GM21515 (cell line): Measurements from ENCODE around the gene GOLGA6L25.
"Not testable (repeated sequence)": the region's sequence is repeated elsewhere in the genome, so short reads cannot be mapped to it uniquely, and the experiment has no call there.

ENCODE experiments used
- ATAC-seq: cut with Tn5 transposase; IDR thresholded peaks from one replicate; pipeline ENCODE4 v1.9.1; 2021; ENCODE audit not compliant: unreplicated experiment

Gene GOLGA6L25, protein sequence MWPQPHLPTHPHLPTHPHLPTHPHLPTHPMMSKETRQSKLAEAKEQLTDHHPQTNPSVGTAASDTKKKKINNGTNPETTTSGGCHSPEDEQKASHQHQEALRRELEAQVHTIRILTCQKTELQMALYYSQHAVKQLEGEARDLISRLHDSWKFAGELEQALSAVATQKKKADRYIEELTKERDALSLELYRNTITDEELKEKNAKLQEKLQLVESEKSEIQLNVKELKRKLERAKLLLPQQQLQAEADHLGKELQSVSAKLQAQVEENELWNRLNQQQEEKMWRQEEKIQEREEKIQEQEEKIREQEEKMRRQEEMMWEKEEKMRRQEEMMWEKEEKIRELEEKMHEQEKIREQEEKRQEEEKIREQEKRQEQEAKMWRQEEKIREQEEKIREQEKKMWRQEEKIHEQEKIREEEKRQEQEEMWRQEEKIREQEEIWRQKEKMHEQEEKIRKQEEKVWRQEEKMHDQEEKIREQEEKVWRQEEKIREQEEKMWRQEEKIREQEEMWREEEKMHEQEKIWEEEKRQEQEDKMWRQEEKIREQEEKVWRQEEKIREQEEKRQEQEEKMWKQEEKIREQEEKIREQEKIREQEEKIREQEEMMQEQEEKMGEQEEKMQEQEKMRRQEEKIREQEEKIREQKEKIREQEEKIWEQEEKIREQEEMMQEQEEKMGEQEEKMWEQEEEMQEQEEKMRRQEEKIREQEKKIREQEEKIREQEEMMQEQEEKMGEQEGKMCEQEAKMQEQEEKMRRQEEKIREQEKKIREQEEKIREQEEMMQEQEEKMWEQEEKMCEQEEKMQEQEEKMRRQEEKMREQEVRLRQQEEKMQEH

DNA sequence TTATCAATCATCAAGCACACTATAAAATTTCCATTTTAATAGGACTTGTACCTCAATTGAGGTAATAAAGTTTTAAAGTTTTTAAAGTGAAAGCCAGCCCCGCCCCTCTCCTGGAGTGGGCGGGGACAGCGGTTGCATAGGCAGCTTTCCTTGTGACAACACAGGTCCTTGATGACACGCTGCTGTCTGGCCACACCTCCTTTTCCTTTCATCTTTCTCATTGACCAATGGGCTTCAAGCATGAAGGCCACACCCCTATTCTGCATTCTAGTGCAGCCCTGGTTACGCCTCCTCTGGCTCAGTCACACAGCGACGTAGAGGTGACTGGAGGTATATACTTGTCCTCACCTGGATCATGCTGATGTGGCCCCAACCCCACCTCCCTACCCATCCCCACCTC is at the start of gene GOLGA6L25:
GOLGA6L25 (plus strand) TSS at position 301 of the 400 bp plus-strand sequence; CDS start at position 362, 61 bp downstream.
- not testable (repeated sequence) for ATAC-seq

DNA sequence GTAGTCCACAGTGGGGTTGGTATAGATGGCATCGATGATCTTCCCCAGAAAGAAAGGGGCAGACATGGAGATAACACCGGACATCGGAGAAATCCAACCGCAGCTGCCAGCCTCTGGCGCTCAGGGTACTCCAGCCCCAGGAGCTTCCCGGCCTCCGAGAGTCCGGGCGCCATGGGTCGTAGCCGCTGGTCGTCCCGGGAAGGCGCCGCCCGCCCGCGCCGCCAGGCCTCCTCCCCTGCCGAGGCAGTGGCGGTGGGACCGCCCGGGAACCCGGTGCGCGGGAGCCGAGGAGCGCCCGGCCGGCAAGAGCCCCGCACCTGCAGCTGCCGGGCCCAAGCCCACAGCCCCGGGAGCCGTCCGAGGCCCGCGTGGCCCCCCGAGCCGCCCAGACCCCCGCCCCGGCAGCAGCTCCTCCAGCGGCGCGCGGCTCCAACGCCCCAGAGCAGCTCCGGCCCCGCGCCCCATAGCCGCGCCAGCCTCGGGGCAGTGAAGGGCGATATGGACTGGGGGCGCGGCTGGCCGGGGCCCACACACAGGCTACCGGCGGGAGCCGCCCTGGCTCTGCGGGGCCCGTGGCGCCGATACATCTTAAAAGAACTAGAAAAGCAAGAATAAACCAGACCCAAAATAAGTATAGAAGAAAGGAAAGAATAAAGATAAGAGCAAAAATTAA is 45.0 kb upstream of the GOLGA6L25 start:
- ATAC-seq: not testable (repeated sequence)

DNA sequence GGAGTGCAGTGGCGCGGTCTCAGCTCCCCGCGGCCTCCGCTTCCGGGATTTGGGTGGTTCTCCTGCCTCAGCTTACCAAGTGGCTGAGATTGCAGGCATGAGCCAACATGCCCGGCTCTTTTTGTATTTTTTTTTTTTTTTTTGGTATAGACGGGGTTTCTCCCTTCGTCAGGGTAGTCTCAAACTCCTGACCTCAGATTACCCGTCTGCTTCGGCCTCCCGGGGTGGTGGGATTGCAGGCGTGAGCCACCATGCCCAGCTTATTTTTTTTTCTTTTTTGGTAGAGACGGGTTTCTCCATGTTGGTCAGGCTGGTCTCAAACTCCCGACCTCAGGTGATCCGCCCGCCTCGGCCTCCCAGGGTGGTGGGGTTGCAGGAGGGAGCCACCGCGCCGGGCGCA is 39.2 kb upstream of the GOLGA6L25 start:
- ATAC-seq: not testable (repeated sequence)

DNA sequence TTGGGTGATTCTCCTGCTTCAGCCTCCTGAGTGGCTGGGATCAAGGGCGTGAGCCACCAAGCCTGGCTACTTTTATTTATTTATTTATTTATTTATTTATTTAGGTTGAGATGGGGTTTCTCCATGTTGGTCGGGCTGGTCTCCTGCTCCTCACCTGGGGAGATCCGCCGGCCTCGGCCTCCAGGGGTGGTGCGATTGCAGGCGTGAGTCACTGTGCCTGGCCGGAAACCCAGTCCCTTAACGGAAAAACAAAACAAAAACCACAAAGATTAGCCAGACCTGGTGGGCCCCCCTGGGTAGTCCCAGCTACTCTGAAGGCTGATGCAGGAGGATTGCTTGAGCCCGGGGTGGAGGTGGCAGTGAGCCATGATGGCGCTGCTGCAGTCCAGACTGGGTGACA is 38.2 kb upstream of the GOLGA6L25 start:
- not testable (repeated sequence) for ATAC-seq

DNA sequence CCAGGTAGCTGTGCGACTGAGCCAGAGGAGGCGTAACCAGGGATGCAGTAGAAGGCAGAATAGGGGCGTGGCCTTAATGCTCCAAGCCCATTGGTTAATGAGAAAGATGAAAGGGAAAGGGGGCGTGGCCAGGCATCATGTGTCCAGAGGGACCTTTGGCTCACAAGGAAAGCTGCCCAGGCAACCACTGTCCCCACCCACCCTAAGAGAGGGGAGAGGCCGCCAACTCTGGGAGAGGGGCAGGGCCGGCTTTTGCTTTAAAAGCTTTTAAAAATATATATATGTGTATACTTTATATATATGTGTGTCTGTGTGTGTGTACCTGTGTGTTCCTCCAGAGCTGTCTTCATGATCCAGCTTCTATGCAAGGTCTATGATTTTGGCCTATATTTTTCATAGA is 20.4 kb upstream of the GOLGA6L25 start, which contains the start of gene GOLGA8G:
GOLGA8G (minus strand) TSS at position 18 of the 400 bp plus-strand sequence. CDS start 62 bp downstream, outside the sequence.
- ATAC-seq: not testable (repeated sequence)

DNA sequence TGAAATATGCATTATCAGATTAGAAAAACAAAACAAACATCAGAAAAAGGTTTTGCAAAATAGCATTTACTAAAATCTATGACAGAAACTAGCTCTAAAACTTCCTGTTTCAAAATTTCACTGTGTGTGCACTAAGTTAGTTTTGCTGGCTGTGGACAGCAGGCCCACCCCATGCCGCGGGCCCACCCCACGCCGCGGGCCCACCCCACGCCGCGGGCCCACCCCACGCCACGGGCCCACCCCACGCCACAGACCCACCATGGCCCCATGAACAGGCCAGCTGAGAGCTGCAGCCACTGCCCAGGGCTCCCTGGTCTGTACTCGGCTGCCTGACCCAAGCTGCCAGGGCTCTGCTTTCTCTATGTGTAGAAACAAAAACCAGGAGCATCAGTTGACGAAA is 20.0 kb downstream of the GOLGA6L25 start:
- not testable (repeated sequence) for ATAC-seq

DNA sequence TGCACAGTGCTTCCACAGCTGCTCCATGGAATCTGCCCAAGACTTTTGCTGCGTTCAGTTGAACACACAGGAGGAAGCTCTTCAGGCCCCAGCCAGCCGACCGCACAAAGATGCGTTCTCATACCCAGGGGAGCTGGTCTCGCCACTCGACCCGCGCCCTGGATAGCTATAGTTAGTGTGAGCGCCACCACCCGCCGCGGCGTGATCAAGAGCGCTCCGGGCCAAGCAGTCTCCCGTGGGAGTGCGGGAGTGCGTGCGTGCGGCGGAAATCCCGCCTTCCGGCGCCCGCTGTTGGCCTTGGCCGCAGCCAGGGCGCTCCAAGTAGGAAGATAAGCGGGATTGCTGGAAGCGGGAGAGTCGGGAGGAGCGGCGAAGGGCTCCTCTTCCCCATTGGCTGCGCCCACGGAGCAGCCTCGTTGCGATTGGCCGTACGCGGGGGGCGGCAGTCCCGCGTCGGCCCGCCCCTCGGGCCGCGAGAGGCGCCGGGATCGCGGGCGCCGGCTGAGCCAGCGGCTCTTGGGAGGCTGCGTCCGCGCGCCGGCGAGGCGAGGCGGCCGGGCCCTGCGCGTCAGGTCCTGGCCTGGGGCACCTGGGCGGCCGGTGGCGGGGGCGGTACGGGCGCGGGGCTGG is 35.7 kb downstream of the GOLGA6L25 start:
- ATAC-seq: not testable (repeated sequence)

DNA sequence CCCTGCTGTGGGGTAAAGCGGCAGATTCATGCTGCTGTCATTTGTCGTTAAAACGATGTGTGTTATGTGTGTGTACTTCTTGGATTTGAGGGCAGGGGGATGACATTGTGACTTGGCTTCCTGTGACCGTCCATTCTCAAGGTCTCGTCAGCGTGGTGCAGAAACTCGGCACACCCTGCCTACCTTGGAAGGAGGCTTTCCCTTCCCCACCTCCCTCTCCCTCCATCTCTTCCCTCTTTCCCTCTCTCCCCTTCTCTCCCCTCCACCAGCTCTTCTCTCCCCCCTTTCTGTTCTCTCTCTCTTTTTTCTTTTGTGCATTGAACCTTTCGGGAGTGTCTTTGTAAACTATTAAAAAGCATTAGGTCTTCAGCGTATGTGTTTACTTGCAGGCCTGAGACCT is 36.4 kb downstream of the GOLGA6L25 start:
- ATAC-seq: not testable (repeated sequence)

DNA sequence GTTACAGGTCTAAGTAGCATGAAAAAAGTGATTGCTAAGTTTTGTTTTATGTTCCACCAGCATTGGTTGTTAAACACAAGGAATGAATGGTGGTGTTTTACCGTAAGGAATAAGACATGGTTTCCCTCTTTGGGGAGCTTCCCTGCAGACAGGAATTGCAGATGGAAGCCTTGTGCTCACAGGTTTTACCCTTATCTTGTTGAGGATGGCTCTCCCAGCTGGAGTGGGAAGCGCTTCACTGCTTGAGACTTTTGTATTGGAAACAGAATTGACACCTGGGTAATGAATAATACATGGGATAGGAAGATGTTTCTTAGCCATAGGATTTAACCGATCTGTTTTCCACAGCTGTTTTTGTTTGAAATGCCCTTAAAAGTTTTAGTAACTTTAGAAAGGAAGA is 39.0 kb downstream of the GOLGA6L25 start:
- ATAC-seq: not testable (repeated sequence)

DNA sequence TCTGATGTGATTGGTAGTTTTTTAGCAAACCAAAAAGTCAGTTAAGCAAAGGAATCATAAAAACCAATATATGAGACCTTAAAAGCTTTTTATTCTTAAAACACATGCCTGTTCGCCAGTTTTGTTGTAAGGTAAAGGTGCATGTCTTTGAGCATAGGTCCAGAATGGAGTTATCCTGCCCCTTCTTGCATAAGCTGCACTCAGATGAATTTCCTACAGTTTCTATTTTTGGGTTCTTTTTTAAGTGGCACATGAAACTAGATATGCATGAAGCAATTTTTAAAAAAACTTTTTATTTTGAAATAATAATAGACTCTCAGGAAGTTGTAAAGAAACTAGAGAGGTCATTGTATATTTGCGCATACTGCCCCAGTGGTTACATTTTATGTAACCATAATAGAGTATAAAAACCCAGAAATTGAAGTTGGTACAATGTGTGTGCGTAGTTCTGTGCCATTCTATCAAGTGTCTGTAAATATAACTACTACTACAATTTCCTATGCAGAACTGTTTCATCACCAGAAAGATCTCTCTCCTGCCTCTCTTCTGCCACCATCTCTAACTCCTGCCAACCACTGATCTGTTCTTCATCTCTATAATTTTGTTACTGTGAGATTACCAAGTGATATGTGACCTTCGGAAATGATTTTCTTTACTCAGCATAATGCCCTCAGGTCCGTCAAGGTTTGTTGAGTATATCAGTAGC is 40.2 kb downstream of the GOLGA6L25 start:
- ATAC-seq: not testable (repeated sequence)

DNA sequence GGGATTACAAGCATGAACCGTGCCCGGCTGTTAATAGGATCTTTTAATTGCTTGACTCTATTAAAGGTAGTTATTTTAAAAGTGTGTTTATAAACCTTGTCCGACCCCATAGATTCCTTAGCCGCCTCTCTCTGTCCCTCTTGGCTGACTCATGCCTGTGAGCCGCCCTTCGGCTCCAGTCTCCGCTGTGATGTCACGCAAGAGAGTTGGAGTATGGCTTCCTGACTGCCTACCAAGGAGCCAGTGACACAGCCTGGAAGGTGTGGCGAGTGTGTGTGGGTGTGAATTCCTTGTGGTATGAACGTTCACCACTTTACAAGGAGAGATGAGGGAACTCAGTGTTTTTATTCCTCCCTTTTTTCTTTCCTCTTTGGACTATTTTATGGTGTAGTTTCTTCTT is 44.1 kb downstream of the GOLGA6L25 start:
- not testable (repeated sequence) for ATAC-seq

DNA sequence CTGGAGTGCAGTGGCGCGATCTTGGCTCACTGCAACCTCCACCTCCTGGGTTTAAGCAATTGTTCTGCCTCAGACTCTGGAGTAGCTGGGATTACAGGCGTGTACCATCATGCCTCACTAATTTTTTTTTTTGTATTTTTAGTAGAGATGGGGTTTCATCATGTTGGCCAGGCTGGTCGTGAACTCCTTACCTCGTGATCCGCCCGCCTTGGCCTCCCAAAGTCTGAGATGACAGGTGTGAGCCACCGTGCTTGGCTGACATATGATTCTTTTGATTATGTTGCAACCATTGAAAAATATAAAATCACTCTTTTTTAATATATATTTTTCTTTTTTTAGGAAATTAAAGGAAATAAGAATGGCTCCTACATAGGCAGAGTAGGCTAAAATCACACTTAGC is 44.8 kb downstream of the GOLGA6L25 start:
- not testable (repeated sequence) for ATAC-seq

DNA sequence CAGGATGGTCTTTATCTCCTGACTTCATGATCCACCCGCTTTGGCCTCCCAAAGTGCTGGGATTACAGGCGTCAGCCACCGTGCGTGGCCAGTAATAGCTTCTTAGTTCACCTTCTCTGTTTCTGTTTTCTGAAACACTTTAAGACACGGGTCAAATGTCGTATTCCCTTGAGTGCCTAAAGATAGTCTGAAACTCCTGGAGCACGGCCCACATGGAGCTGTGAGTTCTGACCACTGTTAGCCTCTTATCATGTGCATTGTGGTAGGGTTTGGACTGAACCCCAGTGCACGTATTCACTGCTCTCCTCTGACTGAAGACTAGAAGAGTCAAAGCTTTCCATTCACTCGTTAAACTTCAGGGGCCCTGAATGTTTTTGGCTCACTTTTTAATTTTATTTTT is 48.8 kb downstream of the GOLGA6L25 start:
- not testable (repeated sequence) for ATAC-seq
